ENCODE measurements around the gene MYO10.

The MYO10 gene

DNA sequence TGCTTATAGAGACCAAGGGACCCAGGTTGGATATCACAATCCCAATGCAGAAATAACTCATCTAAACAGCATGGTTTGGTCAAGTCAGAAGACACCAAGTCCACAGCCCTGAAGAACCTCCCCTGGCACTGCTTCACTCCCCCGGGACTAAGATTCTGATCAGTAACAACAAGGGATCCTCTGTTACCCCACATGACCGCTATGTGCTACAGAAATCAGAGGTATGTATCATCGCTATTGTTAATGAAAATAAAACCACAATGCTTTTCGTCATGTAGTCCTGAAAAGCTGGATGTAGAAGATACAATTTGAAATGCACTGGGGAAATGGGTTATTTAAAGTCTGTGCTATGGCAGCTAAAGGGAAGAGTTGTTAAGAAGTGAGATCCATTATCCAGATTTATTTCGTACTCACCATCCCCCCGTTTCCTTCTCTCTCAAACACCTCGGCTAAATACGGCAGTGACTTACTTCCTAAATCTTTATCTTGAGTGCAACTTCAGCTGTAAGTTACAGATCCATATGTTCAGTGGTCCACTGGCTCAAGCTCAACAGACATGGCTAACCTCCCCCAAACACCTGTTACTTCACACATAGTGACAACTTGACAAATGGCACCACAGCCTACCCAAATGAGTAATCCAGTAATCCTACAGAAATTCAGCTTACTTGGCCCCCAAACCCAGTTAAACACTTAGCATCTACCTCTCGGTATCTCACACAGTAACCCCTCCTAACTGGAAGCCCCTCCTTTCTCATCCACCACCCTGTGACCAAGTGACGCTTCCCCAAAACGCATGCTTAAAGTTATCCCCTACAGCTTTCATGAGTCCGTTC lies 129.2 kb downstream of the MYO10 start:
- ATAC-seq, result no peak
- TF ChIP-seq ZFP3 (CRISPR knock-in tag; IDR thresholded peaks at IDR 0.05) (no peak), ZC3H10 (CRISPR knock-in tag; IDR thresholded peaks at IDR 0.05) (no peak), OSR1 (CRISPR knock-in tag; IDR thresholded peaks at IDR 0.05) (no peak), ESRRG (CRISPR knock-in tag; IDR thresholded peaks at IDR 0.05) (no peak), BACH2 (CRISPR knock-in tag; IDR thresholded peaks at IDR 0.05; ENCODE audit: borderline replicate concordance) (no peak), ARNTL (CRISPR knock-in tag; IDR thresholded peaks at IDR 0.05; ENCODE audit: borderline replicate concordance, low read depth) (no peak), ZNF70 (CRISPR knock-in tag; IDR thresholded peaks at IDR 0.05) (no peak), ISL1 (CRISPR knock-in tag; IDR thresholded peaks at IDR 0.05) (no peak)
- TF ChIP-seq, protein P1, sequence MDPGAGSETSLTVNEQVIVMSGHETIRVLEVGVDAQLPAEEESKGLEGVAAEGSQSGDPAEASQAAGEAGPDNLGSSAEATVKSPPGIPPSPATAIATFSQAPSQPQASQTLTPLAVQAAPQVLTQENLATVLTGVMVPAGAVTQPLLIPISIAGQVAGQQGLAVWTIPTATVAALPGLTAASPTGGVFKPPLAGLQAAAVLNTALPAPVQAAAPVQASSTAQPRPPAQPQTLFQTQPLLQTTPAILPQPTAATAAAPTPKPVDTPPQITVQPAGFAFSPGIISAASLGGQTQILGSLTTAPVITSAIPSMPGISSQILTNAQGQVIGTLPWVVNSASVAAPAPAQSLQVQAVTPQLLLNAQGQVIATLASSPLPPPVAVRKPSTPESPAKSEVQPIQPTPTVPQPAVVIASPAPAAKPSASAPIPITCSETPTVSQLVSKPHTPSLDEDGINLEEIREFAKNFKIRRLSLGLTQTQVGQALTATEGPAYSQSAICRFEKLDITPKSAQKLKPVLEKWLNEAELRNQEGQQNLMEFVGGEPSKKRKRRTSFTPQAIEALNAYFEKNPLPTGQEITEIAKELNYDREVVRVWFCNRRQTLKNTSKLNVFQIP (CRISPR knock-in tag; IDR thresholded peaks at IDR 0.05; ENCODE audit: borderline replicate concordance, low read depth), result no peak
- TF ChIP-seq, protein P2, sequence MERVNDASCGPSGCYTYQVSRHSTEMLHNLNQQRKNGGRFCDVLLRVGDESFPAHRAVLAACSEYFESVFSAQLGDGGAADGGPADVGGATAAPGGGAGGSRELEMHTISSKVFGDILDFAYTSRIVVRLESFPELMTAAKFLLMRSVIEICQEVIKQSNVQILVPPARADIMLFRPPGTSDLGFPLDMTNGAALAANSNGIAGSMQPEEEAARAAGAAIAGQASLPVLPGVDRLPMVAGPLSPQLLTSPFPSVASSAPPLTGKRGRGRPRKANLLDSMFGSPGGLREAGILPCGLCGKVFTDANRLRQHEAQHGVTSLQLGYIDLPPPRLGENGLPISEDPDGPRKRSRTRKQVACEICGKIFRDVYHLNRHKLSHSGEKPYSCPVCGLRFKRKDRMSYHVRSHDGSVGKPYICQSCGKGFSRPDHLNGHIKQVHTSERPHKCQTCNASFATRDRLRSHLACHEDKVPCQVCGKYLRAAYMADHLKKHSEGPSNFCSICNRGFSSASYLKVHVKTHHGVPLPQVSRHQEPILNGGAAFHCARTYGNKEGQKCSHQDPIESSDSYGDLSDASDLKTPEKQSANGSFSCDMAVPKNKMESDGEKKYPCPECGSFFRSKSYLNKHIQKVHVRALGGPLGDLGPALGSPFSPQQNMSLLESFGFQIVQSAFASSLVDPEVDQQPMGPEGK (CRISPR knock-in tag; IDR thresholded peaks at IDR 0.05; ENCODE audit: borderline replicate concordance), result no peak

DNA sequence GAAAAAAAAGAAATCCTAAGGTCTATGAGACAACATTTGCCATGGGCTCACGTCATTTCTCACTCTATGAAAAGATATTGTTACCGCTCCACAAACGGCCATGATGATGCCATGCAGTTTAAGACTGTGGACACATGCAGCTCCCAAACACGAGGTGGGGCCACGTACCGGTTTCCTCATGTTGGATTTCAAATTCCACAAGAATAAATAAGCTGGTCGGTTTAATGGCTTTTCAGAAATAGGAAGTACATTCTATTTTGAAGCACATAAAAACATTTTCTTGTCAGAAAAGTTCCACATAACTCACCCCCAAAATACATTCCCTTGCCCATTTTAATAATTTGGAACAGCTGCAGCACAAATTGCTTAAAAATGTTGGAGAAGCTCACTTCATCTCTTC lies 130.6 kb downstream of the MYO10 start:
- ATAC-seq, result no peak

More for the DNA sequence above, 130.6 kb downstream of the MYO10 start:
- TF ChIP-seq ZNF565 (CRISPR knock-in tag; conservative IDR thresholded peaks at IDR 0.05; ENCODE audit: low read depth) (no peak), ZC3H10 (CRISPR knock-in tag; IDR thresholded peaks at IDR 0.05) (no peak), PPARA (CRISPR knock-in tag; IDR thresholded peaks at IDR 0.05; ENCODE audit: borderline replicate concordance) (no peak), ESRRG (CRISPR knock-in tag; IDR thresholded peaks at IDR 0.05) (no peak), ISL1 (CRISPR knock-in tag; IDR thresholded peaks at IDR 0.05) (no peak), ZNF8 (CRISPR knock-in tag; IDR thresholded peaks at IDR 0.05) (no peak), BACH2 (CRISPR knock-in tag; IDR thresholded peaks at IDR 0.05; ENCODE audit: borderline replicate concordance) (no peak), RARB (CRISPR knock-in tag; IDR thresholded peaks at IDR 0.05) (no peak), GLIS3 (CRISPR knock-in tag; IDR thresholded peaks at IDR 0.05) (no peak), ZFP30 (CRISPR knock-in tag; IDR thresholded peaks at IDR 0.05) (no peak), ARNTL (CRISPR knock-in tag; IDR thresholded peaks at IDR 0.05; ENCODE audit: borderline replicate concordance, low read depth) (no peak), ZNF70 (CRISPR knock-in tag; IDR thresholded peaks at IDR 0.05) (no peak), ZFP3 (CRISPR knock-in tag; IDR thresholded peaks at IDR 0.05) (no peak), TOX (CRISPR knock-in tag; IDR thresholded peaks at IDR 0.05; ENCODE audit: borderline replicate concordance) (no peak), TCF4 (CRISPR knock-in tag; IDR thresholded peaks at IDR 0.05; ENCODE audit: borderline replicate concordance) (no peak)
- TF ChIP-seq, protein P3, sequence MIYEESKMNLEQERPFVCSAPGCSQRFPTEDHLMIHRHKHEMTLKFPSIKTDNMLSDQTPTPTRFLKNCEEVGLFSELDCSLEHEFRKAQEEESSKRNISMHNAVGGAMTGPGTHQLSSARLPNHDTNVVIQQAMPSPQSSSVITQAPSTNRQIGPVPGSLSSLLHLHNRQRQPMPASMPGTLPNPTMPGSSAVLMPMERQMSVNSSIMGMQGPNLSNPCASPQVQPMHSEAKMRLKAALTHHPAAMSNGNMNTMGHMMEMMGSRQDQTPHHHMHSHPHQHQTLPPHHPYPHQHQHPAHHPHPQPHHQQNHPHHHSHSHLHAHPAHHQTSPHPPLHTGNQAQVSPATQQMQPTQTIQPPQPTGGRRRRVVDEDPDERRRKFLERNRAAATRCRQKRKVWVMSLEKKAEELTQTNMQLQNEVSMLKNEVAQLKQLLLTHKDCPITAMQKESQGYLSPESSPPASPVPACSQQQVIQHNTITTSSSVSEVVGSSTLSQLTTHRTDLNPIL (CRISPR knock-in tag; IDR thresholded peaks at IDR 0.05; ENCODE audit: low read depth), result no peak
- TF ChIP-seq, protein P4, sequence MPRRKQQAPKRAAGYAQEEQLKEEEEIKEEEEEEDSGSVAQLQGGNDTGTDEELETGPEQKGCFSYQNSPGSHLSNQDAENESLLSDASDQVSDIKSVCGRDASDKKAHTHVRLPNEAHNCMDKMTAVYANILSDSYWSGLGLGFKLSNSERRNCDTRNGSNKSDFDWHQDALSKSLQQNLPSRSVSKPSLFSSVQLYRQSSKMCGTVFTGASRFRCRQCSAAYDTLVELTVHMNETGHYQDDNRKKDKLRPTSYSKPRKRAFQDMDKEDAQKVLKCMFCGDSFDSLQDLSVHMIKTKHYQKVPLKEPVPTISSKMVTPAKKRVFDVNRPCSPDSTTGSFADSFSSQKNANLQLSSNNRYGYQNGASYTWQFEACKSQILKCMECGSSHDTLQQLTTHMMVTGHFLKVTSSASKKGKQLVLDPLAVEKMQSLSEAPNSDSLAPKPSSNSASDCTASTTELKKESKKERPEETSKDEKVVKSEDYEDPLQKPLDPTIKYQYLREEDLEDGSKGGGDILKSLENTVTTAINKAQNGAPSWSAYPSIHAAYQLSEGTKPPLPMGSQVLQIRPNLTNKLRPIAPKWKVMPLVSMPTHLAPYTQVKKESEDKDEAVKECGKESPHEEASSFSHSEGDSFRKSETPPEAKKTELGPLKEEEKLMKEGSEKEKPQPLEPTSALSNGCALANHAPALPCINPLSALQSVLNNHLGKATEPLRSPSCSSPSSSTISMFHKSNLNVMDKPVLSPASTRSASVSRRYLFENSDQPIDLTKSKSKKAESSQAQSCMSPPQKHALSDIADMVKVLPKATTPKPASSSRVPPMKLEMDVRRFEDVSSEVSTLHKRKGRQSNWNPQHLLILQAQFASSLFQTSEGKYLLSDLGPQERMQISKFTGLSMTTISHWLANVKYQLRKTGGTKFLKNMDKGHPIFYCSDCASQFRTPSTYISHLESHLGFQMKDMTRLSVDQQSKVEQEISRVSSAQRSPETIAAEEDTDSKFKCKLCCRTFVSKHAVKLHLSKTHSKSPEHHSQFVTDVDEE (CRISPR knock-in tag; IDR thresholded peaks at IDR 0.05), result no peak
- TF ChIP-seq, protein P5, sequence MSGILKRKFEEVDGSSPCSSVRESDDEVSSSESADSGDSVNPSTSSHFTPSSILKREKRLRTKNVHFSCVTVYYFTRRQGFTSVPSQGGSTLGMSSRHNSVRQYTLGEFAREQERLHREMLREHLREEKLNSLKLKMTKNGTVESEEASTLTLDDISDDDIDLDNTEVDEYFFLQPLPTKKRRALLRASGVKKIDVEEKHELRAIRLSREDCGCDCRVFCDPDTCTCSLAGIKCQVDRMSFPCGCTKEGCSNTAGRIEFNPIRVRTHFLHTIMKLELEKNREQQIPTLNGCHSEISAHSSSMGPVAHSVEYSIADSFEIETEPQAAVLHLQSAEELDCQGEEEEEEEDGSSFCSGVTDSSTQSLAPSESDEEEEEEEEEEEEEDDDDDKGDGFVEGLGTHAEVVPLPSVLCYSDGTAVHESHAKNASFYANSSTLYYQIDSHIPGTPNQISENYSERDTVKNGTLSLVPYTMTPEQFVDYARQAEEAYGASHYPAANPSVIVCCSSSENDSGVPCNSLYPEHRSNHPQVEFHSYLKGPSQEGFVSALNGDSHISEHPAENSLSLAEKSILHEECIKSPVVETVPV (CRISPR knock-in tag; IDR thresholded peaks at IDR 0.05), result no peak
- TF ChIP-seq, protein P1 (CRISPR knock-in tag; IDR thresholded peaks at IDR 0.05; ENCODE audit: borderline replicate concordance, low read depth), result no peak
- TF ChIP-seq, protein P2 (CRISPR knock-in tag; IDR thresholded peaks at IDR 0.05; ENCODE audit: borderline replicate concordance), result no peak
